ENCODE measurements around the gene SLF2. TPM values are rescaled to one million over a fixed set of nuclear protein-coding genes. Genes with fewer than 3 reads are reported as not detected.

SLF2 gene
- total and polyA plus RNA-seq, 2 of the 13 experiments (the other 11 are each of a cell fraction or from before 2014, with no cell fraction given) = 12.2 to 48.1 TPM

GRCh38 chr10:100970076-100970913 lies 57.5 kb downstream of the SLF2 start (continued):
- TF ChIP-seq RNF219 (CRISPR knock-in tag; IDR thresholded peaks at IDR 0.05) (no peak), RAD21 (CRISPR knock-in tag; IDR thresholded peaks at IDR 0.05) (no peak), ZNF777 (CRISPR knock-in tag; IDR thresholded peaks at IDR 0.05) (no peak), ZBTB26 (CRISPR knock-in tag; IDR thresholded peaks at IDR 0.05; ENCODE audit: borderline replicate concordance) (no peak), GRHL1 (CRISPR knock-in tag; conservative IDR thresholded peaks at IDR 0.05) (no peak), UBTF (CRISPR knock-in tag; IDR thresholded peaks at IDR 0.05) (peak; percentile 31; the same call in 1 of the 2 replicates), CTCF (CRISPR knock-in tag; IDR thresholded peaks at IDR 0.05) (peak; percentile 18; the same call in 1 of the 2 replicates), RORA (CRISPR knock-in tag; IDR thresholded peaks at IDR 0.05) (no peak), HMG20A (CRISPR knock-in tag; IDR thresholded peaks at IDR 0.05; ENCODE audit: borderline replicate concordance) (no peak; the same call in 1 of the 2 replicates), CBX2 (IDR thresholded peaks at IDR 0.05; ENCODE audit: low read depth, low read length) (no peak), CBX2 (CRISPR knock-in tag; IDR thresholded peaks at IDR 0.05; ENCODE audit: low read depth) (no peak), ZFX (CRISPR knock-in tag; IDR thresholded peaks at IDR 0.05; ENCODE audit: low read depth) (peak; percentile 9), ZNF281 (CRISPR knock-in tag; IDR thresholded peaks at IDR 0.05; ENCODE audit: borderline replicate concordance) (peak; percentile 79), GABPA (IDR thresholded peaks at IDR 0.05; ENCODE audit: low read depth, low read length) (no peak), GABPA (CRISPR knock-in tag; IDR thresholded peaks at IDR 0.05; ENCODE audit: low read depth) (0 out of 2 replicates have a peak, but pooled peaks have one; percentile 31), ZNF230 (CRISPR knock-in tag; IDR thresholded peaks at IDR 0.05) (no peak; the same call in none of the 2 replicates)

Data from HepG2 (cell line).